ENCODE results near the gene TBCE.

The TBCE gene

DNA sequence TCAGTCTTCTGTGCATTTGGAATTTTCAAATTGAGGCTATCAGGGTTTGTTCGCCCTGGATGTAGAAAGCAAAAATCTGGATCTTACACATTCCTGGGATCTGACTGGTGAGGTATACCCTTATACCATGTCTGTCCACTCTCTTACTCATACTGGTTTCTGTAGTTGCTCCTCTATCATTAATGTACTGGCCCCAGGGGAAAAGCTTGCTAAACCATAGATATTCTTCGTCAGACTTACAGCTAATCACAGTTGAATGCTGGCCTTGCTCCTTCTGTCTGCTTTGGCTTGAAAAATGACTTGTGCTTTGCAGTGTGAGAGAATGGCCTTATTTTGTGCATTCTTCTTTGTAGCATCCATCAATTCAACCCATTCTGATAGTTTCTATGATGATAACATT is 30.5 kb downstream of the TBCE start:
- no peaks in the 10 kb centered on the region for H3K27me3 ChIP-seq (ENCODE audit: control insufficient read depth, insufficient read depth, low read length)
- H3K4me1 ChIP-seq (ENCODE audit: control insufficient read depth, low read depth, low read length): no peaks in the 10 kb centered on the region
- H3K9me3 ChIP-seq (ENCODE audit: control insufficient read depth, low read depth, low read length): no peaks in the 10 kb centered on the region
- H3K4me3 ChIP-seq (ENCODE audit: low read length): no peak overlapping the region
- no peak overlapping the region for H3K27ac ChIP-seq (ENCODE audit: low read length)
- H3K36me3 ChIP-seq (ENCODE audit: control insufficient read depth, low read depth, low read length): no peaks in the 10 kb centered on the region
- H3K9ac ChIP-seq (ENCODE audit: low read length): no peak overlapping the region

DNA sequence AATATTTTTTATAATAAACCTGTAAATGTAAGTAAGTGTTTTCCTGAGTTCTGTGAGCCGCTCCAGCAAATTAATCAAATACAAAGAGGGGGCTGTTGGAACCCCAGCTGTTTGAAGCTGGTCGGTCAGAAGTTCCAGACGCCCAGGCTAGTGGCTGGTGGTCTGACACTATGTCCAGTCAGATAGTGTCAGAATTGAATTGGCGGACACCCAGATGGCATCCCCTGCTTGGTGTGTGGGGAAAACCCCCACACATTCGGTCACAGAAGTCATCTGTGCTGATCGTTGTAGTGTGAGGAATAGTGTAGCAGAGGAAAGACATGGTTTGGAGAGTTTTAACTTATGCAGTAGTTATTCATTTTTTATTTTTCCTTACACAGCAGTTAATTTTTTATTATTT is 32.4 kb downstream of the TBCE start:
- Histone ChIP-seq H3K27ac (ENCODE audit: low read length) (no peak overlapping the region), H3K36me3 (ENCODE audit: control insufficient read depth, low read depth, low read length) (no peaks in the 10 kb centered on the region), H3K9me3 (ENCODE audit: control insufficient read depth, low read depth, low read length) (no peaks in the 10 kb centered on the region), H3K4me1 (ENCODE audit: control insufficient read depth, low read depth, low read length) (no peaks in the 10 kb centered on the region), H3K9ac (ENCODE audit: low read length) (no peak overlapping the region), H3K4me3 (ENCODE audit: low read length) (no peak overlapping the region), H3K27me3 (ENCODE audit: control insufficient read depth, insufficient read depth, low read length) (no peaks in the 10 kb centered on the region)

- Histone ChIP-seq H3K4me3 (ENCODE audit: low read length) (no peak overlapping the region), H3K9ac (ENCODE audit: low read length) (no peak overlapping the region), H3K36me3 (ENCODE audit: control insufficient read depth, low read depth, low read length) (no peaks in the 10 kb centered on the region), H3K9me3 (ENCODE audit: control insufficient read depth, low read depth, low read length) (no peaks in the 10 kb centered on the region), H3K27me3 (ENCODE audit: control insufficient read depth, insufficient read depth, low read length) (no peaks in the 10 kb centered on the region), H3K27ac (ENCODE audit: low read length) (no peak overlapping the region), H3K4me1 (ENCODE audit: control insufficient read depth, low read depth, low read length) (no peaks in the 10 kb centered on the region)
Measured at GRCh38 chr1:235401251-235401650, 34.0 kb downstream of the TBCE start.

- no peak overlapping the region for H3K9ac ChIP-seq (ENCODE audit: low read length)
- no peaks in the 10 kb centered on the region for H3K4me1 ChIP-seq (ENCODE audit: control insufficient read depth, low read depth, low read length)
- H3K27me3 ChIP-seq (ENCODE audit: control insufficient read depth, insufficient read depth, low read length): no peaks in the 10 kb centered on the region
- no peak overlapping the region for H3K27ac ChIP-seq (ENCODE audit: low read length)
- no peaks in the 10 kb centered on the region for H3K9me3 ChIP-seq (ENCODE audit: control insufficient read depth, low read depth, low read length)
- no peaks in the 10 kb centered on the region for H3K36me3 ChIP-seq (ENCODE audit: control insufficient read depth, low read depth, low read length)
- no peak overlapping the region for H3K4me3 ChIP-seq (ENCODE audit: low read length)
Measured at GRCh38 chr1:235402457-235403200, 35.4 kb downstream of the TBCE start.

GRCh38 chr1:235403593-235403992 is 36.4 kb downstream of the TBCE start:
- Histone ChIP-seq H3K27me3 (ENCODE audit: control insufficient read depth, insufficient read depth, low read length) (no peaks in the 10 kb centered on the region), H3K27ac (ENCODE audit: low read length) (no peak overlapping the region), H3K9me3 (ENCODE audit: control insufficient read depth, low read depth, low read length) (no peaks in the 10 kb centered on the region), H3K9ac (ENCODE audit: low read length) (no peak overlapping the region), H3K36me3 (ENCODE audit: control insufficient read depth, low read depth, low read length) (no peaks in the 10 kb centered on the region), H3K4me3 (ENCODE audit: low read length) (no peak overlapping the region), H3K4me1 (ENCODE audit: control insufficient read depth, low read depth, low read length) (no peaks in the 10 kb centered on the region)

- H3K27me3 ChIP-seq (ENCODE audit: control insufficient read depth, insufficient read depth, low read length): no peaks in the 10 kb centered on the region
Measured at GRCh38 chr1:235404190-235404589, 37.0 kb downstream of the TBCE start.

DNA sequence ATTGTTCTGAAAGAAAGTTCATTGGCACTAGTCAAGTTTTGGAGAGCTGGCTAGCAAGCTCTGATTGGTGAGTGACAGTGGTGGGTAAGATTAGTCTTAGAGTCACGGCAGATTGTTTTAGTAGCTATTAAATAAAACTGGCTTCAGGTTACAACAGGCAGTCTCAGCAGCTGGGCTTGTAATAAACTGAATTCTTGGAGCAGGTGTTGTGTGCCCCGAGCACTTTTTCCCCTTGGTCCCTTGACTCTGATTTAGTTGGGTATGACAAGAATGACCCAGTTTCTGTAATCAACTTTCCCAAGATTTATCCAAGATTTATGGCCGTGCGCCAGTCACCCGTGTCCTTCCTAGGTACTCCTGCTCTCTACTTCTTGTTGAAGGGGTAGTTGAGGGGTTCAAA is 40.2 kb downstream of the TBCE start:
- no peaks in the 10 kb centered on the region for H3K36me3 ChIP-seq (ENCODE audit: control insufficient read depth, low read depth, low read length)
- no peak overlapping the region for H3K9ac ChIP-seq (ENCODE audit: low read length)
- no peaks in the 10 kb centered on the region for H3K27me3 ChIP-seq (ENCODE audit: control insufficient read depth, insufficient read depth, low read length)
- no peaks in the 10 kb centered on the region for H3K4me1 ChIP-seq (ENCODE audit: control insufficient read depth, low read depth, low read length)
- no peak overlapping the region for H3K27ac ChIP-seq (ENCODE audit: low read length)
- H3K9me3 ChIP-seq (ENCODE audit: control insufficient read depth, low read depth, low read length): no peaks in the 10 kb centered on the region
- H3K4me3 ChIP-seq (ENCODE audit: low read length): no peak overlapping the region

More at GRCh38 chr1:235404190-235404589, 37.0 kb downstream of the TBCE start:
- Histone ChIP-seq H3K4me3 (ENCODE audit: low read length) (no peak overlapping the region), H3K9me3 (ENCODE audit: control insufficient read depth, low read depth, low read length) (no peaks in the 10 kb centered on the region), H3K27ac (ENCODE audit: low read length) (no peak overlapping the region), H3K9ac (ENCODE audit: low read length) (no peak overlapping the region), H3K4me1 (ENCODE audit: control insufficient read depth, low read depth, low read length) (no peaks in the 10 kb centered on the region), H3K36me3 (ENCODE audit: control insufficient read depth, low read depth, low read length) (no peaks in the 10 kb centered on the region)

GRCh38 chr1:235408503-235408960 is 41.3 kb downstream of the TBCE start:
- no peaks in the 10 kb centered on the region for H3K27me3 ChIP-seq (ENCODE audit: control insufficient read depth, insufficient read depth, low read length)
- H3K9ac ChIP-seq (ENCODE audit: low read length): no peak overlapping the region
- H3K4me1 ChIP-seq (ENCODE audit: control insufficient read depth, low read depth, low read length): no peaks in the 10 kb centered on the region
- no peaks in the 10 kb centered on the region for H3K9me3 ChIP-seq (ENCODE audit: control insufficient read depth, low read depth, low read length)
- no peaks in the 10 kb centered on the region for H3K36me3 ChIP-seq (ENCODE audit: control insufficient read depth, low read depth, low read length)
- H3K4me3 ChIP-seq (ENCODE audit: low read length): no peak overlapping the region
- no peak overlapping the region for H3K27ac ChIP-seq (ENCODE audit: low read length)

GRCh38 chr1:235409042-235409820 is 42.0 kb downstream of the TBCE start:
- Histone ChIP-seq H3K9me3 (ENCODE audit: control insufficient read depth, low read depth, low read length) (no peaks in the 10 kb centered on the region), H3K36me3 (ENCODE audit: control insufficient read depth, low read depth, low read length) (no peaks in the 10 kb centered on the region), H3K4me1 (ENCODE audit: control insufficient read depth, low read depth, low read length) (no peaks in the 10 kb centered on the region), H3K9ac (ENCODE audit: low read length) (no peak overlapping the region), H3K27me3 (ENCODE audit: control insufficient read depth, insufficient read depth, low read length) (no peaks in the 10 kb centered on the region), H3K27ac (ENCODE audit: low read length) (no peak overlapping the region), H3K4me3 (ENCODE audit: low read length) (no peak overlapping the region)

DNA sequence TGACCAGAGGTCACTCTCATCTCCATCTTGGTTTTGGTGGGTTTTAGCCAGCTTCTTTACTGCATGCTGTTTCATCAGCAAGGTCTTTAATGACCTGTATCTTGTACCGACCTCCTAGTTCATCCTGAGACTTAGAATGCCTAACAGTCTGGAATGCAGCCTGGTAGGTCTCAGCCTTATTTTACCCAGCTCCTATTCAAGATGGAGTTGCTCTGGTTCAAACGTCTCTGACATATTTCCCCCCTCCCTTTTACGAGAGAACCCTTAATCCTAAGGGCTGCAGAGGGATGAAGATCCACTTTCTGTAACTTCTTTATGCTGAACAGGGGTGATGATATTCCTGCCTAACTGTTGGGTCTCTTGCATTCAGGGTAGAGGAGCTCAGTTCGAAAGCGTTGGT is 43.2 kb downstream of the TBCE start:
- Histone ChIP-seq H3K27ac (ENCODE audit: low read length) (no peak overlapping the region), H3K27me3 (ENCODE audit: control insufficient read depth, insufficient read depth, low read length) (no peaks in the 10 kb centered on the region), H3K4me1 (ENCODE audit: control insufficient read depth, low read depth, low read length) (no peaks in the 10 kb centered on the region), H3K4me3 (ENCODE audit: low read length) (no peak overlapping the region), H3K9ac (ENCODE audit: low read length) (no peak overlapping the region), H3K36me3 (ENCODE audit: control insufficient read depth, low read depth, low read length) (no peaks in the 10 kb centered on the region), H3K9me3 (ENCODE audit: control insufficient read depth, low read depth, low read length) (no peaks in the 10 kb centered on the region)

DNA sequence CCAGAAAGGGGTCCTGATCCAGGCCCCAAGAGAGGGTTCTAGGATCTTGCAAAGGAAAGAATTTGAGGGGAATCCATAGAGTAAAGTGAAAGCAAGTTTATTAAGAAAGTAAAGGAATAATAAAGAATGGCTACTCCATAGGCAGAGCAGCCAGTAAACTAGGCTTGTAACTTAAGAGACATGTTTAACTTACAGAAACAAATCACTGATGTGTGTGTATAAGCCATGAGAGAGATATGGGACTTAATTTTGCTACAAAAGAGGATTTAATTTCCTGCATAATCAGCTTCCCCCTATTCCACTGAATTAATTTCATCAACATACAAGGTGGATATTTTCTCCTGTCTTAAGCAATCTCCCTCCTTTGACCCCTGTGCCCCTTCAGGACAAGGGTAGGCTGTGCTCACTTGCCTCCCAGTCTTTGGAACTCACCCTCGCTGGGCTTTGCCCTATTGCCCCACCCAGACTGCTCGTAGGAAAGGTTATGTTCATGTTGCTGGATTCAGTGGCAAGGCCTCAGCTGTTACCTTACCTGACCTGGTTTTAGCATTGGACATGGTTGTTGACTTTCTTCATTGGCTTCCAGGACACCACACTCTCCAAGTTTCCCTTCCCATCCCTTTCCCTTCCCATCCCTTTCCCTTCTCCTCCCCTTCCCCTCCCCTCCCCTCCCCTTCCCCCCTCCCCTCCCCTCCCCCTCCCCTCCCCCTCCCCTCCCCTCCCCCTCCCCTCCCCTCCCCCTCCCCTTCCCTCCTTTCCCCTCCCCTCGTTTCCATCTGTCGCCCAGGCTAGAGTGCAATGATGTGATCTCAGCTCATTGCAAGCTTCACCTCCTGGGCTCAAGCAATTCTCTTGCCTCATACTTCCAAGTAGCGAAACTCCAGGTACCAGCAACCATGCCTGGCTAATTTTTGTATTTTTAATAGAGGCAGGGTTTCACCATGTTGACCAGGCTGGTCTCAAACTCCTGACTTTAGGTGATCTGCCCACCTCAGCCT is 44.6 kb downstream of the TBCE start:
- H3K27ac ChIP-seq (ENCODE audit: low read length): no peak overlapping the region
- no peak overlapping the region for H3K4me3 ChIP-seq (ENCODE audit: low read length)
- no peaks in the 10 kb centered on the region for H3K27me3 ChIP-seq (ENCODE audit: control insufficient read depth, insufficient read depth, low read length)
- H3K9ac ChIP-seq (ENCODE audit: low read length): no peak overlapping the region
- no peaks in the 10 kb centered on the region for H3K9me3 ChIP-seq (ENCODE audit: control insufficient read depth, low read depth, low read length)
- no peaks in the 10 kb centered on the region for H3K4me1 ChIP-seq (ENCODE audit: control insufficient read depth, low read depth, low read length)
- no peaks in the 10 kb centered on the region for H3K36me3 ChIP-seq (ENCODE audit: control insufficient read depth, low read depth, low read length)

All from iPS-18a (cell line).